ENCODE results near the gene RDM1. TPM values are rescaled to one million over a fixed set of nuclear protein-coding genes. Genes with fewer than 3 reads are reported as not detected.

Gene RDM1
- total and polyA plus RNA-seq, 2 of the 4 experiments (the other 2 are of a cell fraction), result 0.18 TPM; not detected in 1

DNA sequence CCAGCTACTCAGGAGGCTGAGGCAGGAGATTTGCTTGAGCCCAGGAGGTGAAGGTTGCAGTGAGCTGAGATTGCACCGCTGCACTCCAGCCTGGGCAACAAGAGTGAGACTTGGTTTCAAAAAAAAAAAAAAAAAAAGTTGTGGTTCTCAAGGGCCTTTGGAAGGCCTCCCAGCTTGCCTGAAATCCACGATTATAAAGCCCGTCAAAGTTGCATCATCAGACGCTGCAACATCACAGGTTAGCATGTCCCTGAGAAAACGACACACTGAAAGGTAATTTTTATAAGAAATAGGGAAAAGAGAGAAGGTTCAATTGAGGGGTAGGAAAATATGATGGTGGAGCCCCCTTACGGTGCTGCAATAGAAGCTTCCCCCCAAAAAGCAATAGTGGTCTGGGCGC, 17.5 kb upstream of the RDM1 start:
- ATAC-seq (ENCODE audit: low read depth), result no peak
- in situ Hi-C loops (cut with MboI; ENCODE audit: low sequenced_read_pairs), result no loop called here

More for the DNA sequence above, 17.5 kb upstream of the RDM1 start:
- no peak overlapping the region for H3K4me3 ChIP-seq (ENCODE audit: insufficient read depth, low read depth, low read length)
- no peak overlapping the region for H3K27ac ChIP-seq (ENCODE audit: insufficient read depth, low read length)
- no peaks in the 10 kb centered on the region for H3K9me3 ChIP-seq (ENCODE audit: control insufficient read depth, insufficient read depth, low read length)
- no peak overlapping the region for H4K8ac ChIP-seq (ENCODE audit: low read depth in 2 of 2, low read length in 2 of 2)
- no peak overlapping the region for H2AFZ ChIP-seq (replicated peaks; ENCODE audit: low read length, poor library complexity)
- no peaks in the 10 kb centered on the region for H4K20me1 ChIP-seq (ENCODE audit: insufficient read depth, low read length)
- TF ChIP-seq POLR2A (IDR thresholded peaks at IDR 0.05; ENCODE audit: low read depth, low read length), result no peak
- no peak for TF ChIP-seq FOS (IDR thresholded peaks at IDR 0.05; ENCODE audit: low read depth, low read length)
- no peak for TF ChIP-seq MXI1 (IDR thresholded peaks at IDR 0.05; ENCODE audit: borderline replicate concordance, low read depth, low read length)
- no peak for TF ChIP-seq CHD1 (IDR thresholded peaks at IDR 0.05; ENCODE audit: low read depth, low read length)
- no peak for TF ChIP-seq RFX5 (IDR thresholded peaks at IDR 0.05; ENCODE audit: low read depth, low read length)
- TF ChIP-seq MAZ (IDR thresholded peaks at IDR 0.05; ENCODE audit: borderline replicate concordance, low read depth, low read length), result no peak
- TF ChIP-seq SMC3 (IDR thresholded peaks at IDR 0.05; ENCODE audit: low read depth, low read length), result no peak
- TF ChIP-seq, protein P1, sequence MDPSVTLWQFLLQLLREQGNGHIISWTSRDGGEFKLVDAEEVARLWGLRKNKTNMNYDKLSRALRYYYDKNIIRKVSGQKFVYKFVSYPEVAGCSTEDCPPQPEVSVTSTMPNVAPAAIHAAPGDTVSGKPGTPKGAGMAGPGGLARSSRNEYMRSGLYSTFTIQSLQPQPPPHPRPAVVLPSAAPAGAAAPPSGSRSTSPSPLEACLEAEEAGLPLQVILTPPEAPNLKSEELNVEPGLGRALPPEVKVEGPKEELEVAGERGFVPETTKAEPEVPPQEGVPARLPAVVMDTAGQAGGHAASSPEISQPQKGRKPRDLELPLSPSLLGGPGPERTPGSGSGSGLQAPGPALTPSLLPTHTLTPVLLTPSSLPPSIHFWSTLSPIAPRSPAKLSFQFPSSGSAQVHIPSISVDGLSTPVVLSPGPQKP (IDR thresholded peaks at IDR 0.05; ENCODE audit: borderline replicate concordance, low read depth, low read length), result no peak
- TF ChIP-seq NFE2L2 (IDR thresholded peaks at IDR 0.05; ENCODE audit: low read depth, low read length), result no peak
- no peak for TF ChIP-seq BHLHE40 (IDR thresholded peaks at IDR 0.05; ENCODE audit: low read depth, low read length)
- TF ChIP-seq MAFK (IDR thresholded peaks at IDR 0.05; ENCODE audit: low read depth, low read length), result no peak
- TF ChIP-seq, protein P2, sequence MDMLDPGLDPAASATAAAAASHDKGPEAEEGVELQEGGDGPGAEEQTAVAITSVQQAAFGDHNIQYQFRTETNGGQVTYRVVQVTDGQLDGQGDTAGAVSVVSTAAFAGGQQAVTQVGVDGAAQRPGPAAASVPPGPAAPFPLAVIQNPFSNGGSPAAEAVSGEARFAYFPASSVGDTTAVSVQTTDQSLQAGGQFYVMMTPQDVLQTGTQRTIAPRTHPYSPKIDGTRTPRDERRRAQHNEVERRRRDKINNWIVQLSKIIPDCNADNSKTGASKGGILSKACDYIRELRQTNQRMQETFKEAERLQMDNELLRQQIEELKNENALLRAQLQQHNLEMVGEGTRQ (IDR thresholded peaks at IDR 0.05; ENCODE audit: low read depth, low read length), result no peak
- no peak for TF ChIP-seq CEBPB (IDR thresholded peaks at IDR 0.05; ENCODE audit: low read depth, low read length)
- no peak for TF ChIP-seq RAD21 (IDR thresholded peaks at IDR 0.05; ENCODE audit: low read length)
- TF ChIP-seq RCOR1 (IDR thresholded peaks at IDR 0.05; ENCODE audit: insufficient replicate concordance, low read length), result no peak
- TF ChIP-seq, protein P3, sequence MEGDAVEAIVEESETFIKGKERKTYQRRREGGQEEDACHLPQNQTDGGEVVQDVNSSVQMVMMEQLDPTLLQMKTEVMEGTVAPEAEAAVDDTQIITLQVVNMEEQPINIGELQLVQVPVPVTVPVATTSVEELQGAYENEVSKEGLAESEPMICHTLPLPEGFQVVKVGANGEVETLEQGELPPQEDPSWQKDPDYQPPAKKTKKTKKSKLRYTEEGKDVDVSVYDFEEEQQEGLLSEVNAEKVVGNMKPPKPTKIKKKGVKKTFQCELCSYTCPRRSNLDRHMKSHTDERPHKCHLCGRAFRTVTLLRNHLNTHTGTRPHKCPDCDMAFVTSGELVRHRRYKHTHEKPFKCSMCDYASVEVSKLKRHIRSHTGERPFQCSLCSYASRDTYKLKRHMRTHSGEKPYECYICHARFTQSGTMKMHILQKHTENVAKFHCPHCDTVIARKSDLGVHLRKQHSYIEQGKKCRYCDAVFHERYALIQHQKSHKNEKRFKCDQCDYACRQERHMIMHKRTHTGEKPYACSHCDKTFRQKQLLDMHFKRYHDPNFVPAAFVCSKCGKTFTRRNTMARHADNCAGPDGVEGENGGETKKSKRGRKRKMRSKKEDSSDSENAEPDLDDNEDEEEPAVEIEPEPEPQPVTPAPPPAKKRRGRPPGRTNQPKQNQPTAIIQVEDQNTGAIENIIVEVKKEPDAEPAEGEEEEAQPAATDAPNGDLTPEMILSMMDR (conservative IDR thresholded peaks at IDR 0.05; ENCODE audit: low read depth, low read length), result no peak
- intact Hi-C loops (cut with micrococcal nuclease) (no loop called here), dilution Hi-C loops (cut with HindIII; ENCODE audit: low sequenced_read_pairs, unreplicated experiment) (no loop called here)
- H3K56ac ChIP-seq (ENCODE audit: extremely low read depth, insufficient read depth, low read length), result no peak overlapping the region
- H3K14ac ChIP-seq (replicated peaks; ENCODE audit: low read depth, low read length), result no peak overlapping the region
- no peak overlapping the region for H2BK120ac ChIP-seq (ENCODE audit: low read depth, low read length)
- no peak overlapping the region for H3K4me2 ChIP-seq (ENCODE audit: low read depth, low read length)
- H3K23ac ChIP-seq (ENCODE audit: low read depth, low read length), result no peak overlapping the region
- WGBS, 2 experiments (ENCODE audit: extremely low coverage in 2 of 2, insufficient read length in 1 of 2), result 76% methylated on average over 3 of the region's 7 CpGs; no CpG with 5 or more reads in 1 of the 2 experiments
- no peak overlapping the region for H2BK15ac ChIP-seq (ENCODE audit: low read depth, low read length)
- no peaks in the 10 kb centered on the region for H3K4me1 ChIP-seq (ENCODE audit: control insufficient read depth, insufficient read depth, low read length)
- no peak overlapping the region for H4K5ac ChIP-seq (ENCODE audit: low read depth, low read length)
- DNase-seq, result no peak
- H2BK20ac ChIP-seq (ENCODE audit: low read depth, low read length), result no peak overlapping the region
- H3K27me3 ChIP-seq (ENCODE audit: control insufficient read depth, insufficient read depth, low read length), result no peaks in the 10 kb centered on the region
- CTCF ChIA-PET, result interaction anchor here (0.6 to 0.7 kb wide), 2 partner anchors 78 to 1940 kb away, joined by 3 to 8 read pairs; no protein-coding TSS in a partner anchor
- H2AK5ac ChIP-seq (ENCODE audit: low read depth, low read length), result no peak overlapping the region
- H3K79me1 ChIP-seq (ENCODE audit: low read depth in 1 of 2, low read length in 2 of 2), result no peaks in the 10 kb centered on the region
- POLR2A ChIA-PET (ENCODE audit: unreplicated experiment), result no interaction called here
- no peak overlapping the region for H3K4ac ChIP-seq (ENCODE audit: low read depth, low read length)
- no peaks in the 10 kb centered on the region for H3K9me1 ChIP-seq (ENCODE audit: insufficient read depth, low read length)
- H2AK9ac ChIP-seq (replicated peaks; ENCODE audit: low read depth, low read length, poor library complexity), result no peak overlapping the region
- BruUV-seq (replicated peaks), result no TSS peak
- no peak overlapping the region for H3K18ac ChIP-seq (ENCODE audit: low read depth, low read length)
- H3K9ac ChIP-seq (ENCODE audit: low read depth, low read length), result no peak overlapping the region
- no peaks in the 10 kb centered on the region for H3K36me3 ChIP-seq (ENCODE audit: control insufficient read depth, insufficient read depth, low read length)
- no peak overlapping the region for H4K91ac ChIP-seq (ENCODE audit: insufficient read depth, low read depth, low read length)
- no peak overlapping the region for H2BK5ac ChIP-seq (ENCODE audit: low read depth, low read length, poor library complexity, severe bottlenecking)
